ENCODE measurements around the gene TNFRSF19.
"Not testable (repeated sequence)": the region's sequence is repeated elsewhere in the genome, so short reads cannot be mapped to it uniquely, and the experiment has no call there.

The TNFRSF19 gene

GRCh38 chr13:23658929-23659541, 88.8 kb downstream of the TNFRSF19 start:
- no peak for DNase-seq

DNA sequence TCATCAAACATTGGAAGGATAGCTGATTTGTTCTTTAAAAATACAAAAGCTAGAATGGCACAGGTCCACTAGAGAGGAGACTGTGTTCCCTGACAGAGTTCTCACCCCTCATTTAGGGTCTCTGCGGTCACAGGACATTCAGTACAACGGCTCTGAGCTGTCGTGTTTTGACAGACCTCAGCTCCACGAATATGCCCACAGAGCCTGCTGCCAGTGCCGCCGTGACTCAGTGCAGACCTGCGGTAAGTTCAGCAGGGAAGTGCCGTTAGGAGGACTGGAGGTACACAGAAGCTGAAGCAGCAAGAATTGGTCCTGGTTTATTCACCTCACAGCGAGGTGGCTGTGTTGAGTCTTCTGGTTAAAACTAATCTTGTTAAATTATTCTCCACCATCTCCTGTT, 90.0 kb downstream of the TNFRSF19 start:
- DNase-seq, result no peak

- DNase-seq, result no peak
These were observed 96.4 kb downstream of the TNFRSF19 start for GRCh38 chr13:23666582-23666981.

DNA sequence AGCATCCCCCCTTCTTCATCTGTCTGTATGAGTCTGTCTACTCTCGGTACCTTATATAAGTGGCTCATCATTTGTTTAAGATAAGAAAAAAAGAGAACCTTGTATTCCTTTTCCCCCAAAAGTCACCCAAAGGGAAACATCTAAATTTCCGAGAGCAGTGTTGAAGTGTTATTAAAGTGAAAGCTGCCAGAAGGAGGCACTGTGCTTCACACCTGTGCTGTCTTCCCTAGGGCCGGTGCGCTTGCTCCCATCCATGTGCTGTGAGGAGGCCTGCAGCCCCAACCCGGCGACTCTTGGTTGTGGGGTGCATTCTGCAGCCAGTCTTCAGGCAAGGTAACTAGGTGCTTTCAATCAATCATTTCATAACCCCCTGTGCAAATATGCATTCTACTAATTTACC, 97.5 kb downstream of the TNFRSF19 start:
- DNase-seq, result no peak

DNA sequence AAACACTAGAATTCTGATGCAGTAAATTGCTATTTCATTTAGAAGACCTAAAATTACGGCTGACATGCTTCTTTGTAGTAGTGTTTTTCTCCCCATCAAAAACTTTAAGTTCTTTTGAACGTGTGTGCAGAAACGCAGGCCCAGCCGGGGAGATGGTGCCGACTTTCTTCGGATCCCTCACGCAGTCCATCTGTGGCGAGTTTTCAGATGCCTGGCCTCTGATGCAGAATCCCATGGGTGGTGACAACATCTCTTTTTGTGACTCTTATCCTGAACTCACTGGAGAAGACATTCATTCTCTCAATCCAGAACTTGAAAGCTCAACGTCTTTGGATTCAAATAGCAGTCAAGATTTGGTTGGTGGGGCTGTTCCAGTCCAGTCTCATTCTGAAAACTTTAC, 98.3 kb downstream of the TNFRSF19 start:
- DNase-seq, result no peak

- DNase-seq, result no peak
These were observed 100.6 kb downstream of the TNFRSF19 start for GRCh38 chr13:23670793-23671192.

DNA sequence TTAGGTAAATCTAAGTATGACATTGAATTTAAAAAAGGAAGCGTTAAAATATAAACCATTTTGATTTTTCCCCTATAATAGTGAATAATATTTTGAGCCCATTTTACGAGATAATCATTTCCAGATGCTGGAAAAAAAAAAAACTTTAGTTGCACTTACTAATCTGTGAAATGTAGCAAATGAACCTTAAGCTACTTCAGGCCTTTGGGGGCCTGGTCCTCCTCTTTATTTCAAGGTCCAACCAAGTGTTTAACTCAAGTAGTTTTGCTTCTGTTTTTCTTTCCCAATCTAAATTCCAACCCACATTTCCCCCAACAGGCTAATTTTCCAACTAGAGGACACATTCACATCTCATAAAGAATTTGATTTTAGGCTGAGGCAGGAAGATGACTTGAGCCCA, 101.2 kb downstream of the TNFRSF19 start:
- no peak for DNase-seq

GRCh38 chr13:23671897-23672296, 101.7 kb downstream of the TNFRSF19 start:
- DNase-seq, result no peak

DNA sequence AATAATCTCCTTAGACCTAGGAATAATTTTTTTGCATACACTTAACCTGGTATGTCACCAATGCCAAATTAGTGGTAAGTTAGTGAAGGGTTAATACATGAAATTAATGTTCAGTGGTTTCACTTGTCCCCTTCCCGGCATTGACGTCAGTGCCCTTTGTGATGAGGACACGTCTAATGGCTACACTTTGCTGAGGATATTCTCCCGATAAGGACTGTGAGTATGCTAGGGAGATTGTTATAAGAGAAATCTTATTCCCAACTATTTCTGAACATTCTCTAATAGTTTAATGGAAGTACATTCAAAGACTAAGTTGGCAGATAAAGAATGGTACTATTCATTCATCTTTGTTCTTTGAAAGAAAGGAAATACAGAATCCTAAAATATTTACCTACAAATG, 102.4 kb downstream of the TNFRSF19 start:
- DNase-seq, result no peak

GRCh38 chr13:23673354-23673753, 103.1 kb downstream of the TNFRSF19 start:
- no peak for DNase-seq

DNA sequence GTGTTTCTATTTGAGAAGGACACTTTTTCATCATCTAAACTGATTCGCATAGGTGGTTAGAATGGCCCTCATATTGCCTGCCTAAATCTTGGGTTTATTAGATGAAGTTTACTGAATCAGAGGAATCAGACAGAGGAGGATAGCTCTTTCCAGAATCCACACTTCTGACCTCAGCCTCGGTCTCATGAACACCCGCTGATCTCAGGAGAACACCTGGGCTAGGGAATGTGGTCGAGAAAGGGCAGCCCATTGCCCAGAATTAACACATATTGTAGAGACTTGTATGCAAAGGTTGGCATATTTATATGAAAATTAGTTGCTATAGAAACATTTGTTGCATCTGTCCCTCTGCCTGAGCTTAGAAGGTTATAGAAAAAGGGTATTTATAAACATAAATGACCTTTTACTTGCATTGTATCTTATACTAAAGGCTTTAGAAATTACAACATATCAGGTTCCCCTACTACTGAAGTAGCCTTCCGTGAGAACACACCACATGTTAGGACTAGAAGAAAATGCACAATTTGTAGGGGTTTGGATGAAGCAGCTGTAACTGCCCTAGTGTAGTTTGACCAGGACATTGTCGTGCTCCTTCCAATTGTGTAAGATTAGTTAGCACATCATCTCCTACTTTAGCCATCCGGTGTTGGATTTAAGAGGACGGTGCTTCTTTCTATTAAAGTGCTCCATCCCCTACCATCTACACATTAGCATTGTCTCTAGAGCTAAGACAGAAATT, 103.8 kb downstream of the TNFRSF19 start:
- DNase-seq, result no peak

DNA sequence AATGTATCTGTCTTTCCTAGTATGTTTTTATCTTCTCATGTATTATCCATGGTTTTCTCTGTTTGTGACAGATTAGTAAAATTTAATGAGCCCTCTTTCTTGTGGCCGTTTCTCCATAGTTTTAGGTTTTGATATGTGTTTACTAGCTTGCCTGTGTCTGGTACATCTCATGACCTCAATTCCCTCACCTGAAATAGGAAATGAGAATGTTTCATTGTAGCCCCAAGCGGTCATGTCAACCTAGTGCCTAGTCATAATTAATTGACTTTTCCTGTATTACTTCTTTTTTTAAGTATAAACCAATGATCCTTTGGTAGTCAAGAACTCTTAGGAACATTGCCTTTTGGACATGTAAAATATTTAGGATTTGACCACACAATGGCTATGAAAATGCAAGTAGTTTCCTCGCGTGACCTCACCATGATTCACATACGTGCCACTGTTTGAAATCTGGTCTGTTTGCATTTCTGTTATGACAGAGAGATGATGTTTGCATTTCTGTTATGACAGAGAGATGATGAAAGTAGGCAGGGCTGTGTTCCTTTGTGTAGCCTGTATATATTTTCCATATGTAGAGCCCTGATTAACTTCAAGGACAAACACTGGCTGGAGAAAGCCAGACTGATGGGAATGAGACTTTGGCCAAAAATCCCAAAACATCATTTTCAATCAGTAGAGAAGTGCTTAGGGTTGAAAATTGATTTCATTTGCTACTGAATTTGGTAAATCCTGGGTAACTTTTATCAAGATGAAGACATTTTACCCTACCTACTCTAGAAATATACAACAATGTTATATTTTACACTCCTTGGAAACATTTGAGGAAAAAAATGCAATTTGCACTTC, 104.8 kb downstream of the TNFRSF19 start:
- DNase-seq, result peak; percentile 11

GRCh38 chr13:23677679-23678288, 107.6 kb downstream of the TNFRSF19 start:
- DNase-seq, result not testable (repeated sequence)

- no peak for DNase-seq
These were observed 108.6 kb downstream of the TNFRSF19 start for GRCh38 chr13:23678795-23679194.

DNA sequence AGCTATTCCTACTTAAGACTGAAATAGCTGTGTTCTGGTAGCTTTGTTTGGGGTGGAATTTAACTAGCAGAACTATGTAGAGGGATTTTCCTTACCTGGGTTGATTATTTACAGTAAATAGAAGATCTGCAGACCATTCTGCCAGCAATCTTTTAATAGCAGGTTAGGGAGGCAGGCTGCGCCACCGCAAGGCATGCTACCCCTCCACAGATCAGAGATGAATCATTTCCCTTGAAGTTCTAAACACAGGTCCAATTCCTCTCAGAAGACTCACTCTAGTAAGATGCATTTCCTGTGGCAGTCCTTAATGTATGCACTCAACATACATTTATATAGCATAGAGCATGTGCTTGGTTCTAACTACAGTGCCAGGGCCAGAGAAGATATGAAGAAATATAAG, 109.0 kb downstream of the TNFRSF19 start:
- DNase-seq, result peak; percentile 29

DNA sequence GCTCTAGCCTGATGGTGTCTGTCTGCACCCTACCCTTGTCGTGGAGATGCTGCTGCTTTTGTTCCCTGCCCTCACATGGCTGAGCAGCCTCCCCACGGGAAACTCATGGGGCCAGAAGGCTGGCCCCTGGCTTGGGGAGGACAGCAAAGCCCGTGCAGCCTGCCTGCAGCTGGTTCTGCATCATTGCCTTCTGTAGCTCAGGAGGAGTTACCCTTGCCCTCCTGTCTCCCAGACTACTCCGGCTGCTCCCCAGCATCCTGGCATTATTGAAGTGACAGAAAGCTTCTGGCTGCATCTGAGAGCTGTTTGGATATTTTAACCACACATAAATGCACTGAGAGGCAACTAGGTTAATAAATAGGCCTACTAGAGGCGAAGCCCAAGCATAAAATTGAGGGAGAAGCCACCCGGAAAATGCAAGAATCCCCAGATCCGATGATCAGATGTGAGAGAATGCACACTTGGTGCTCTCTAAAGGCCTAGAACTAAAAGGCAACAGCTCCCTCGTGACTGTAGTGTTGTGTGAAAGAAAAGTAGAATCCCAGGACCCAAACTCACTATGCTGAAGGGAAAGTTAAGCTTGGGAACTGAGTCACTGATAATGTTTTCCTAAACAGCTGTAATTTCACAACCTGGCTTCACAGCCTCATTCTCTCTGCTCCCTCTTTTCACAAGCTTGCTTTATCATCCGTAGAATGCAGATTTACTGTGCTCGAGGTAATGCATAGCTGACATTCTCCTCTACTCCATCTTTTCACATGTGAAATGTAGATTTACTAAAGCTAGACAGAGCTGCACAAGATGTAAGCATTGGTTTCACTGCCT, 110.8 kb downstream of the TNFRSF19 start:
- DNase-seq, result no peak

GRCh38 chr13:23683084-23683483, 112.9 kb downstream of the TNFRSF19 start:
- no peak for DNase-seq

DNA sequence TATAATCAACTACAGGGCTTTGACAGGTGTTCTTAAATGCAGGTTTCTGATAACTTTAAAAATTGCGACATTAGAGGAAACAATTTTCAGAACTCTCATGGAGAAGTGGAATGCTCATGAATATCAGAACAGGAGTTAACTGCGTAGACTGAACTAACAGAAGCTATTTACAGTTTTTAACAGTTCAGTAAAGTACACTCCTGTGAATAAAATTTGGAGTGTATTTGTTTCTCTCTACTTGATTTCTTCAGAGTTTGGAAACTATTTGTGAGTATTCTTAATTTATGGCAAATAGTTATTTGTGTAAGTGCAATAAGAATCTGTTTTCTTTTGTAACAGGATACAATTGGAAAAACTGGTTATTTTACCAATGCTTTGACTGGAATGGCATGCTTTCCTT, 114.4 kb downstream of the TNFRSF19 start:
- DNase-seq, result no peak

- DNase-seq, result no peak
These were observed 115.2 kb downstream of the TNFRSF19 start for GRCh38 chr13:23685416-23685815.

- DNase-seq, result no peak
These were observed 116.7 kb downstream of the TNFRSF19 start for GRCh38 chr13:23686948-23687347.

- DNase-seq, result no peak
These were observed 117.4 kb downstream of the TNFRSF19 start for GRCh38 chr13:23687614-23688013.

DNA sequence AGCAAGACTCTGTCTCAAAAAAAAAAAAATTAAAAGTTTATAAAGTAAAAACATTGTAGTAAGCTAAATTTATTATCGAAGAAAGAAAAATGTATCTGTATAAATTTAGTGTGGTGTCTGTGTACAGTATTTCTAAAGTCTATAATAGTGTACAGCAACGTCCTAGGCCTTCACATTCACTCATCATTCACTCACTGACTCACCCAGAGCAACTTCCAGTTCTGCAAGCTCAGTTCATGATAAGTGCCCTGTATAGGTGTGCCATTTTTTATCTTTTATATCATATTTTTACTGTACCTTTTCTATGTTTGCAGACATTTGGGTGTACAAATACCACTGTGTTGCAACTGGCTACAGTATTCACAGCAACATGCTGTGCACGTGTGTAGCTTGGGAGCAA, 118.1 kb downstream of the TNFRSF19 start:
- DNase-seq, result no peak

- no peak for DNase-seq
These were observed 120.5 kb downstream of the TNFRSF19 start for GRCh38 chr13:23690668-23691067.

Measured in stimulated activated CD4-positive, alpha-beta T cell treated with anti-CD3 and anti-CD28 coated beads, Interleukin-15, amount 100 ng/mL, for 24 hours (primary cell).